Measurements from ENCODE around the gene FAM20C. TPM values are rescaled to one million over a fixed set of nuclear protein-coding genes. Genes with fewer than 3 reads are reported as not detected.

The FAM20C gene
- total RNA-seq, 2 donors from 2014 or later = 18.5 to 18.9 TPM

DNA sequence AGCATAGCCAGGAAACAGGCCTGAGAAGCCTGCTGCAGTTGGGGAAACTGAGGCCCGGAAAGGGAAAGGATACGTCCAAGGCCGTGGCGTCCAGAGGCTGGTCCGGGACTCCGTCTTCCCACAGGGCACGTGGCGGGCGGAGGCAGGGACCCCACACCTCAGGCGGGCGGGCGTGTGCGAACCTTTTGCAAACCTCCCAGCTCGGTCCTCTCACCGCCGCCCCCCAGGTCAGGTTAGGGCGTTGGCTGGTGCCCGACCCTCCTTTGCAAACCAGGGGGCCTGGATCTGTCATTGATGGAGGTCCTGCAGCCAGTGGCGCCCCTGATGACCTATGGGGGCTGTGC lies 19.3 kb downstream of the FAM20C start:
- H3K27me3 ChIP-seq = no peaks in the 10 kb centered on the region
- intact Hi-C loops (cut with DNase I) = no loop called here
- no peak overlapping the region for H3K9ac ChIP-seq (ENCODE audit: low read depth in 2 of 2, low read length in 2 of 2)
- no peaks in the 10 kb centered on the region for H3K36me3 ChIP-seq
- no peak overlapping the region for H3K27ac ChIP-seq
- TF ChIP-seq, protein P1, sequence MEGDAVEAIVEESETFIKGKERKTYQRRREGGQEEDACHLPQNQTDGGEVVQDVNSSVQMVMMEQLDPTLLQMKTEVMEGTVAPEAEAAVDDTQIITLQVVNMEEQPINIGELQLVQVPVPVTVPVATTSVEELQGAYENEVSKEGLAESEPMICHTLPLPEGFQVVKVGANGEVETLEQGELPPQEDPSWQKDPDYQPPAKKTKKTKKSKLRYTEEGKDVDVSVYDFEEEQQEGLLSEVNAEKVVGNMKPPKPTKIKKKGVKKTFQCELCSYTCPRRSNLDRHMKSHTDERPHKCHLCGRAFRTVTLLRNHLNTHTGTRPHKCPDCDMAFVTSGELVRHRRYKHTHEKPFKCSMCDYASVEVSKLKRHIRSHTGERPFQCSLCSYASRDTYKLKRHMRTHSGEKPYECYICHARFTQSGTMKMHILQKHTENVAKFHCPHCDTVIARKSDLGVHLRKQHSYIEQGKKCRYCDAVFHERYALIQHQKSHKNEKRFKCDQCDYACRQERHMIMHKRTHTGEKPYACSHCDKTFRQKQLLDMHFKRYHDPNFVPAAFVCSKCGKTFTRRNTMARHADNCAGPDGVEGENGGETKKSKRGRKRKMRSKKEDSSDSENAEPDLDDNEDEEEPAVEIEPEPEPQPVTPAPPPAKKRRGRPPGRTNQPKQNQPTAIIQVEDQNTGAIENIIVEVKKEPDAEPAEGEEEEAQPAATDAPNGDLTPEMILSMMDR (IDR thresholded peaks at IDR 0.05) = no peak
- H3K9me3 ChIP-seq = no peaks in the 10 kb centered on the region
- no peak overlapping the region for H3K4me3 ChIP-seq
- DNase-seq = no peak
- H3K4me1 ChIP-seq = no peaks in the 10 kb centered on the region

DNA sequence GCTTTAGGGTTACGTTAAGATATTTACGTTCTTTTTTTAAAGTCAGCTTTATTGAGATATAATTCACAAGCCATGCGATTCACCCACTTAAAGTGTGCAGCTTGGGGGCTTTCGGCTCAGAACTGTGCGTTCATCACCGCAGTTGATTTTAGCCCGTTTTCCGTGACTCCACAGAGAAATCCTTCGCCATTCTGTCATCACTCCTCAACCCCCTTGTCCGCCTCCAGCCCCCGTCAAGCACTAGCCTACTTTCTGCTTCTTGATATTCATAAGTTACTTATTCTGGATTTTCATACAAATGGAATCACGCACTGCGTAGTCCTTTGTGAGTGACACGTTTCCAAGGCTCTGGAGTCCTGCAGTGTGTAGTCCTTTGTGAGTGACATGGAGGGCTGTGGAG lies 20.4 kb downstream of the FAM20C start:
- intact Hi-C loops (cut with DNase I) = no loop called here
- Histone ChIP-seq H3K9me3 (no peaks in the 10 kb centered on the region), H3K9ac (ENCODE audit: low read depth in 2 of 2, low read length in 2 of 2) (no peak overlapping the region), H3K4me3 (no peak overlapping the region), H3K36me3 (no peaks in the 10 kb centered on the region), H3K4me1 (no peaks in the 10 kb centered on the region), H3K27ac (no peak overlapping the region), H3K27me3 (no peaks in the 10 kb centered on the region)
- DNase-seq = no peak
- TF ChIP-seq, protein P1 (IDR thresholded peaks at IDR 0.05) = no peak

DNA sequence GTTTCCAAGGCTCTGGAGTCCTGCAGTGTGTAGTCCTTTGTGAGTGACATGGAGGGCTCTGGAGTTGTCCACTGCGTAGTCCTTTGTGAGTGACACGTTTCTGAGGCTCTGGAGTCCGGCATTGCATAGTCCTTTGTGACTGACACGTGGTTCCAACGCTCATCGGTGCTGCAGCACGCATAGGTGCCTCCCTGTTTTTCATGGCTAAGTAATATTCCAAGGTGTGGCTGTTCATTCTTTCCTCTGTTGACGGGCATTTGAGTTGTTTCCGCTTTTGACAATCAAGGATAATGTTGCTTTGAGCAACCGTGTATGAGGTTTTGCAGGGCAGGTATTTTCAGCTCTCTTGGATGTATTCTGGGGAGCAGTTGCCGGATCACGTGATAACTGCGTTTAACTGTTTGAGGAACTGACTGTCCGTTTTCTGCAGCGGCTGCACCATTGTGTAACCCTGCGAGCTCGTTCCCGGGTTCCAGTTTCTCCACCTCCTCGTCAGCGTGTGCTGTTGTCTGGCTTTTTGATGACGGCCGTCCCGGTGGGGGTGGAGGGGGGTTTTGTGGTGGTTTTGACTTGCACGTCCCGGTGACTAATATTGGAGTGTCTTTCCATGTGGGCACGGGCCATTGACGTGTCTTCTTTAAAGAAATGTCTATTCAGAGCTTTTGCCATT lies 21.1 kb downstream of the FAM20C start:
- no peaks in the 10 kb centered on the region for H3K9me3 ChIP-seq
- H3K36me3 ChIP-seq = no peaks in the 10 kb centered on the region
- H3K9ac ChIP-seq (ENCODE audit: low read depth in 2 of 2, low read length in 2 of 2) = no peak overlapping the region
- H3K4me3 ChIP-seq = no peak overlapping the region
- TF ChIP-seq, protein P1 (IDR thresholded peaks at IDR 0.05) = no peak
- intact Hi-C loops (cut with DNase I) = no loop called here
- DNase-seq = no peak
- H3K27ac ChIP-seq = no peak overlapping the region
- H3K4me1 ChIP-seq = no peaks in the 10 kb centered on the region
- no peaks in the 10 kb centered on the region for H3K27me3 ChIP-seq

DNA sequence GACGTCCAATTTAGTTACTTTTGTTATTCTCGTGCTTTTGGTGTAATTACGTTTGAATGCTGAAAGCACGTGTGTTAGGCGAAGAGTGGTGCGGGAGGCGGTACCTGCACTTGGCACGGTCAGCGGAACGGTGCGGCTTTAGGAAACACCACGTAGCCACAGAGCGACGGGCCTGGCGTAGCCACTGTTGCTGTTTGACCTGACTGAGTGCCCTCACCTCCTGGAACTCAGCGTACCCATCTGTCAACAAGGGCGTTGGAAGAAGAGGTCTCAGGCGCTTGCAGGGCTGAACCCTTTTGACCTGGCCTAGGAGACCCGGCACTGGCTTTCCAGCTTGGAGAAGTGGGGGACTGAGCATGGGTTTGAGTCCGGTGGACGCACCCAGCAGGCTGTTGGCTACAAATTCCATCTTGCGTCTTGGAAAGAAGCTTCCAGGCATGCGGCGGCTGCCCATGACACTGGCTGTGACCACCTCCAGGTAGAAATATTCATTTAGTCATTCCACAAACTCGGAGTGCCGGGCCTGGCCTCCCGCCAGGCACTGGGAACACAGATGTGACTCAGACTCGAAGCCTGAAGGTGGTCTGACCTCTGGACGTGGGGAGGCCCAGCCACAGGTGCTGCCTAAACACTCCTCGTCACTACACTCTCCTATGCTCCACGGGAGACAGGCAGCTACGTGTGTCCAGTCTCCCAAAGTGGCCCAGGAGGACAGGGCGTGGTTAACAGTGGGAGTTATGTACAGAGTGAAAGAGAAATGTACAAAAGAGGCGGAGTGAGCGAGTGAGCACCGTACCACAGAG lies 22.2 kb downstream of the FAM20C start:
- no peak for DNase-seq
- no peaks in the 10 kb centered on the region for H3K4me1 ChIP-seq
- H3K27me3 ChIP-seq = no peaks in the 10 kb centered on the region
- no peak overlapping the region for H3K27ac ChIP-seq
- H3K36me3 ChIP-seq = no peaks in the 10 kb centered on the region
- H3K9ac ChIP-seq (ENCODE audit: low read depth in 2 of 2, low read length in 2 of 2) = peak overlapping the region in 1 of 2 donors; percentile 24
- no peaks in the 10 kb centered on the region for H3K9me3 ChIP-seq
- no peak overlapping the region for H3K4me3 ChIP-seq
- TF ChIP-seq, protein P1 (IDR thresholded peaks at IDR 0.05) = no peak
- intact Hi-C loops (cut with DNase I) = no loop called here

DNA sequence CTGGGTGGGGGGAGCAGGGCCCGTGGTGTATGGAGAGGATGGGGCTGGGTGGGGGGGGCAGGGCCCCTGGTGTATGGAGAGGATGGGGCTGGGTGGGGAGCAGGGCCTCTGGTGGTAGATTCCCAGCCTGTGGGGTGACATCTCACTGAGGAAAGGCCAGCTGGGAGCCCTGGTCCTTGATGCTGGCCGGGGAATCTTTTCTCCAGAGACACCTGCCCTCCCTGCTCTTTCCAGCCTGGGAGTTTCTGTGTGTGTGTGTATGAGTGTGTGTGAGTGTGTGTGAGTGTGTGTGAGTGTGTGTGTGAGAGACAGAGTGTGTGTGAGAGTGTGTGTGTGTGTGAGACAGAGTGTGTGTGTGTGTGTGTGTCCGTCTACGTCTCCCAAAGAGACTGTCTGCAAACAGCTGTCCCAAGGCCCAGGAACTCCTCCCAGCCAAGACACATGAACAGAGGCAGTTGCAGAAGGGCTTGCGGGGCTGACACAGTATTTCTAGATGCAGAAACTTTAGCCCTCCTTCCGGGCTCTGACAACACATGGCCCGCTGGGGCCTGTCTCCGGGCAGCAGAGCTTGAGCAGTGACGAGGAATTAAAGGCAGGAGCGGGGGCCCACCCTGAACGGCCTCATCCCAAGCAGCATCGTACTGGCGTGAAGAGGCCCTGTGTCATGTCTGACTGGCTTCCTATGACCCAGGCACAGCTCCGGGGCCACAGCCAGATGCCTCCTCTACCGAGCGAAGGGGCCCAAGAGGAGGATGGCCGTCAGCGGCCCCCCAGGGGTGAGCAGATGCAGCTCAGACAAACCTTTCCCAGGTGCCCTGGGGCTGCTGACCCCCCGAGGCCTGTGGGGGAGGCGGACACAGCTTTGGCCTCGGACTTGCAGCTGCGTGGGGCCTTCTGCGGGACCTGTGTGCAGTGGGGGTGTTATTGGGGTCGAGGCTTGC lies 24.3 kb downstream of the FAM20C start:
- H3K27ac ChIP-seq = no peak overlapping the region
- no peaks in the 10 kb centered on the region for H3K4me1 ChIP-seq
- no peak overlapping the region for H3K4me3 ChIP-seq
- intact Hi-C loops (cut with DNase I) = no loop called here
- no peaks in the 10 kb centered on the region for H3K36me3 ChIP-seq
- H3K27me3 ChIP-seq = no peaks in the 10 kb centered on the region
- DNase-seq = no peak
- TF ChIP-seq, protein P1 (IDR thresholded peaks at IDR 0.05) = no peak
- no peak overlapping the region for H3K9ac ChIP-seq (ENCODE audit: low read depth in 2 of 2, low read length in 2 of 2)
- no peaks in the 10 kb centered on the region for H3K9me3 ChIP-seq
